IMR-90 (cell line): Measurements from ENCODE around the gene OSTF1. TPM values are rescaled to one million over a fixed set of nuclear protein-coding genes. Genes with fewer than 3 reads are reported as not detected.

Source experiments
- ATAC-seq: fragments of 200-7000 bp; cut with Tn5 transposase; 2 replicates; pipeline ENCODE4 v1.9.1; 2020; ENCODE audit warnings: low read depth, mild to moderate bottlenecking, moderate library complexity
- BruUV-seq: library from RNA; stranded (reverse); fragments of 400-500 nt; replicated peaks from 2 replicates; lab custom pipeline; 2021; lab: Mats Ljungman, UMichigan
- CTCF ChIA-PET: fragments of 300-600 bp; formaldehyde crosslinking; extraction: SDS; loops from one replicate; lab custom pipeline; 2021; ENCODE audit warnings: antibody characterized with exemption; lab: Yijun Ruan, JAX
- POLR2A ChIA-PET: fragments of 300-600 bp; sonication (Branson Sonifier 250); formaldehyde crosslinking; loops from one replicate; lab custom pipeline; 2022; ENCODE audit warnings: antibody characterized with exemption; ENCODE audit not compliant: unreplicated experiment; lab: Charles Lee
- DNase-seq: peaks from one replicate; pipeline ENCODE4 v3.0.0; 2013
- H2AFZ ChIP-seq: replicated peaks from 2 replicates; pipeline ENCODE3; 2013; ENCODE audit warnings: low read length, mild to moderate bottlenecking; ENCODE audit not compliant: poor library complexity
- H2AK5ac ChIP-seq: 2 replicates; pipeline ENCODE4 v1.6.1; 2013; ENCODE audit warnings: low read depth, low read length, inconsistent platforms
- H2AK9ac ChIP-seq: replicated peaks from 2 replicates; pipeline ENCODE3; 2013; ENCODE audit warnings: mild to moderate bottlenecking, low read depth, low read length, moderate library complexity; ENCODE audit not compliant: poor library complexity
- H2BK120ac ChIP-seq: 2 replicates; pipeline ENCODE4 v1.6.1; 2013; ENCODE audit warnings: low read depth, low read length, inconsistent platforms
- H2BK15ac ChIP-seq: 3 replicates; pipeline ENCODE4 v1.6.1; 2013; ENCODE audit warnings: low read depth, low read length, inconsistent platforms
- H2BK20ac ChIP-seq: 2 replicates; pipeline ENCODE4 v1.6.1; 2013; ENCODE audit warnings: low read depth, mild to moderate bottlenecking, inconsistent platforms, low read length, moderate library complexity
- H2BK5ac ChIP-seq: 2 replicates; pipeline ENCODE4 v1.6.1; 2013; ENCODE audit warnings: mild to moderate bottlenecking, low read depth, low read length, inconsistent platforms; ENCODE audit not compliant: poor library complexity, severe bottlenecking
- H3K14ac ChIP-seq: replicated peaks from 2 replicates; pipeline ENCODE4 v1.6.1; 2013; ENCODE audit warnings: low read depth, low read length, inconsistent platforms
- H3K18ac ChIP-seq: 2 replicates; pipeline ENCODE4 v1.6.1; 2013; ENCODE audit warnings: low read depth, low read length, control low read depth
- H3K23ac ChIP-seq: 2 replicates; pipeline ENCODE4 v1.6.1; 2013; ENCODE audit warnings: low read depth, low read length, inconsistent platforms
- H3K27ac ChIP-seq: 2 replicates; pipeline ENCODE4 v1.5.1; 2013; ENCODE audit warnings: mild to moderate bottlenecking, control low read depth, low read length; ENCODE audit not compliant: insufficient read depth
- H3K27me3 ChIP-seq: 2 replicates; pipeline ENCODE4 v1.6.1; 2013; ENCODE audit warnings: low read length; ENCODE audit not compliant: control insufficient read depth, insufficient read depth
- H3K36me3 ChIP-seq: 2 replicates; pipeline ENCODE4 v1.6.1; 2013; ENCODE audit warnings: low read length, mixed read lengths; ENCODE audit not compliant: control insufficient read depth, insufficient read depth
- H3K4ac ChIP-seq: 2 replicates; pipeline ENCODE4 v1.6.1; 2013; ENCODE audit warnings: low read depth, low read length, inconsistent platforms
- H3K4me1 ChIP-seq: 2 replicates; pipeline ENCODE4 v1.6.1; 2013; ENCODE audit warnings: low read length, mixed read lengths; ENCODE audit not compliant: control insufficient read depth, insufficient read depth
- H3K4me2 ChIP-seq: 2 replicates; pipeline ENCODE4 v1.6.1; 2013; ENCODE audit warnings: low read depth, mild to moderate bottlenecking, control low read depth, low read length, moderate library complexity
- H3K4me3 ChIP-seq: 2 replicates; pipeline ENCODE4 v1.5.1; 2013; ENCODE audit warnings: low read depth, mild to moderate bottlenecking, control low read depth, low read length, moderate library complexity; ENCODE audit not compliant: insufficient read depth
- H3K56ac ChIP-seq: 2 replicates; pipeline ENCODE4 v1.6.1; 2013; ENCODE audit warnings: low read length, inconsistent platforms; ENCODE audit not compliant: insufficient read depth; ENCODE audit errors: extremely low read depth
- H3K79me1 ChIP-seq, 2 experiments: 2 replicates each; pipeline ENCODE4 v1.6.1; 2013; ENCODE audit warnings: low read length in 2 of 2, inconsistent platforms in 1 of 2, low read depth in 1 of 2
- H3K9ac ChIP-seq: 2 replicates; pipeline ENCODE4 v1.6.1; 2013; ENCODE audit warnings: low read depth, low read length, control low read depth
- H3K9me1 ChIP-seq: 2 replicates; pipeline ENCODE4 v1.6.1; 2013; ENCODE audit warnings: low read length, inconsistent platforms; ENCODE audit not compliant: insufficient read depth
- H3K9me3 ChIP-seq: 2 replicates; pipeline ENCODE4 v1.6.1; 2013; ENCODE audit warnings: low read length; ENCODE audit not compliant: control insufficient read depth, insufficient read depth
- H4K20me1 ChIP-seq: 2 replicates; pipeline ENCODE4 v1.6.1; 2013; ENCODE audit warnings: low read length, inconsistent platforms; ENCODE audit not compliant: insufficient read depth
- H4K5ac ChIP-seq: 2 replicates; pipeline ENCODE4 v1.6.1; 2013; ENCODE audit warnings: mild to moderate bottlenecking, low read depth, low read length, control low read depth
- H4K8ac ChIP-seq, 2 experiments: 2 replicates each; pipeline ENCODE4 v1.6.1; 2013; ENCODE audit warnings: low read depth in 2 of 2, low read length in 2 of 2, control low read depth in 1 of 2, inconsistent platforms in 1 of 2
- H4K91ac ChIP-seq: 2 replicates; pipeline ENCODE4 v1.6.1; 2013; ENCODE audit warnings: low read depth, low read length, inconsistent platforms; ENCODE audit not compliant: insufficient read depth
- BHLHE40 ChIP-seq: fragments of 150-350 bp; IDR thresholded peaks from 2 replicates; pipeline ENCODE4 v1.6.1; 2016; ENCODE audit warnings: mild to moderate bottlenecking, low read depth, low read length
- CEBPB ChIP-seq: IDR thresholded peaks from 2 replicates; pipeline ENCODE4 v1.6.1; 2012; ENCODE audit warnings: low read depth, low read length, improper control_type of control experiment
- CHD1 ChIP-seq: IDR thresholded peaks from 2 replicates; pipeline ENCODE4 v1.6.1; 2012; ENCODE audit warnings: low read depth, low read length, improper control_type of control experiment
- CTCF ChIP-seq: conservative IDR thresholded peaks from 2 replicates; pipeline ENCODE4 v1.5.1; 2012; ENCODE audit warnings: mild to moderate bottlenecking, low read depth, low read length, improper control_type of control experiment
- MAFK ChIP-seq: IDR thresholded peaks from 2 replicates; pipeline ENCODE4 v1.6.1; 2012; ENCODE audit warnings: low read depth, low read length, improper control_type of control experiment
- MXI1 ChIP-seq: IDR thresholded peaks from 2 replicates; pipeline ENCODE4 v1.6.1; 2012; ENCODE audit warnings: low read depth, mild to moderate bottlenecking, low read length, moderate library complexity, borderline replicate concordance
- POLR2A ChIP-seq: IDR thresholded peaks from 2 replicates; pipeline ENCODE4 v1.6.1; 2012; ENCODE audit warnings: mild to moderate bottlenecking, low read depth, low read length
- RAD21 ChIP-seq: IDR thresholded peaks from 2 replicates; pipeline ENCODE4 v1.6.1; 2012; ENCODE audit warnings: low read length, improper control_type of control experiment
- RCOR1 ChIP-seq: IDR thresholded peaks from 2 replicates; pipeline ENCODE4 v1.6.1; 2012; ENCODE audit warnings: mild to moderate bottlenecking, low read length, improper control_type of control experiment; ENCODE audit not compliant: insufficient replicate concordance
- RFX5 ChIP-seq: IDR thresholded peaks from 2 replicates; pipeline ENCODE4 v1.8.0; 2012; ENCODE audit warnings: low read depth, mild to moderate bottlenecking, low read length, moderate library complexity
- SMC3 ChIP-seq: fragments of 150-350 bp; IDR thresholded peaks from 2 replicates; pipeline ENCODE4 v1.6.1; 2016; ENCODE audit warnings: low read depth, mild to moderate bottlenecking, antibody characterized with exemption, low read length, moderate library complexity
- USF2 ChIP-seq: fragments of 150-350 bp; IDR thresholded peaks from 2 replicates; pipeline ENCODE4 v1.6.1; 2017; ENCODE audit warnings: mild to moderate bottlenecking, antibody characterized with exemption, low read length, low read depth
- WGBS, 2 experiments: methylation state at CpG; one replicate each; pipeline versions ENCODE4 v1.1.5 to v1.1.7; 2013; ENCODE audit warnings: missing lambda C conversion rate in 2 of 2; ENCODE audit not compliant: insufficient read length in 1 of 2; ENCODE audit errors: extremely low coverage in 2 of 2; 5-methylcytosine and 5-hydroxymethylcytosine counted together
- dilution Hi-C: fragments of 300-500 bp; cut with HindIII; formaldehyde crosslinking; loops from one replicate; pipeline ENCODE4 v1.14.3; 2018; ENCODE audit warnings: low sequenced_read_pairs; ENCODE audit not compliant: unreplicated experiment
- in situ Hi-C: fragments of 300-500 bp; cut with MboI; formaldehyde crosslinking; loops from 3 replicates; pipeline ENCODE4 v1.14.3; 2019; ENCODE audit warnings: low sequenced_read_pairs, inconsistent platforms, mixed read lengths
- intact Hi-C: fragments of 100-400 bp; cut with micrococcal nuclease; formaldehyde crosslinking; loops from 2 replicates; pipeline ENCODE4 v1.10.0; 2022
- polyA plus RNA-seq, 3 experiments: library from polyadenylated mRNA; depleted of rRNA; stranded (reverse); fragments of >200 nt; gene quantifications; 2 replicates each; pipeline ENCODE4 v1.2.3, GENCODE V29; 2012; ENCODE audit warnings: low replicate concordance in 1 of 3
- total RNA-seq: library from RNA; depleted of rRNA; stranded (reverse); fragments of >200 nt; gene quantifications from 2 replicates; pipeline ENCODE4 v1.2.3, GENCODE V29; 2012

The OSTF1 gene
- total and polyA plus RNA-seq, 2 of the 4 experiments (the other 2 are of a cell fraction) = 17.1 to 41.6 TPM

GRCh38 chr9:75128535-75128934, 40.2 kb downstream of the OSTF1 start:
- Histone ChIP-seq H4K91ac (no peak overlapping the region), H3K4me1 (peaks cover 2% of the 10 kb centered on the region), H4K20me1 (no peaks in the 10 kb centered on the region; the same call in 1 of the 2 replicates), H2AK9ac (no peak overlapping the region), H3K9me3 (no peaks in the 10 kb centered on the region), H4K8ac (no peak overlapping the region), H3K9ac (no peak overlapping the region), H2BK120ac (no peak overlapping the region), H3K79me1 (peaks cover 0 to 13% of the 10 kb centered on the region in 2 experiments; a peak in 2 of 4 replicates), H3K4ac (no peak overlapping the region), H2AK5ac (no peak overlapping the region), H3K56ac (no peak overlapping the region), H2AFZ (no peak overlapping the region), H3K23ac (no peak overlapping the region), H4K5ac (no peak overlapping the region), H3K27ac (no peak overlapping the region), H2BK5ac (no peak overlapping the region), H3K36me3 (peaks cover 2% of the 10 kb centered on the region; the same call in 1 of the 2 replicates), H3K4me3 (no peak overlapping the region), H3K14ac (no peak overlapping the region), H2BK20ac (no peak overlapping the region), H2BK15ac (no peak overlapping the region), H3K9me1 (peaks cover 9% of the 10 kb centered on the region; the same call in 1 of the 2 replicates), H3K27me3 (no peaks in the 10 kb centered on the region), H3K4me2 (no peak overlapping the region), H3K18ac (no peak overlapping the region)
- no TSS peak for BruUV-seq
- WGBS, 2 experiments = no CpG with 5 or more reads among the region's 2 CpGs
- intact Hi-C loops (no loop called here), dilution Hi-C loops (no loop called here), in situ Hi-C loops (no loop called here)
- TF ChIP-seq CEBPB = no peak
- TF ChIP-seq RAD21 = no peak
- no peak for TF ChIP-seq CTCF
- no peak for TF ChIP-seq MXI1
- TF ChIP-seq BHLHE40 = no peak
- no peak for TF ChIP-seq RCOR1
- TF ChIP-seq MAFK = no peak
- no peak for TF ChIP-seq POLR2A
- no peak for TF ChIP-seq USF2
- no peak for TF ChIP-seq SMC3
- TF ChIP-seq CHD1 = no peak
- TF ChIP-seq RFX5 = no peak
- DNase-seq = no peak
- no peak for ATAC-seq
- POLR2A ChIA-PET = no interaction called here
- CTCF ChIA-PET = no interaction called here
